BJ (cell line): ENCODE measurements around the gene SLC30A7. TPM values are rescaled to one million over a fixed set of nuclear protein-coding genes. Genes with fewer than 3 reads are reported as not detected.

Experiments used
- CTCF ChIA-PET: fragments of 350-600 bp; formaldehyde crosslinking; extraction: SDS; loops from one replicate; lab custom pipeline; 2021; ENCODE audit warnings: antibody characterized with exemption, inconsistent platforms; lab: Yijun Ruan, JAX
- POLR2A ChIA-PET: fragments of 300-600 bp; sonication (Branson Sonifier 250); formaldehyde crosslinking; extraction: SDS; loops from one replicate; lab custom pipeline; 2021; ENCODE audit warnings: antibody characterized with exemption; lab: Charles Lee
- DNase-seq: peaks from one replicate; pipeline ENCODE4 v3.0.0-alpha.2; 2011; ENCODE audit warnings: low read depth
- H3K27me3 ChIP-seq: 2 replicates; pipeline ENCODE4 v1.6.0; 2011; ENCODE audit warnings: low read length; ENCODE audit not compliant: control insufficient read depth, insufficient read depth
- H3K36me3 ChIP-seq: 2 replicates; pipeline ENCODE4 v1.5.1; 2011; ENCODE audit warnings: low read length; ENCODE audit not compliant: control insufficient read depth, insufficient read depth
- H3K4me3 ChIP-seq: 2 replicates; pipeline ENCODE4 v1.5.1; 2011; ENCODE audit warnings: low read depth, mild to moderate bottlenecking, control low read depth, low read length
- CTCF ChIP-seq: IDR thresholded peaks from 2 replicates; pipeline ENCODE4 v1.5.1; 2011; ENCODE audit warnings: low read depth, mild to moderate bottlenecking, control low read depth, inconsistent platforms, low read length, moderate library complexity; ENCODE audit not compliant: insufficient read depth
- polyA plus RNA-seq: library from polyadenylated mRNA; depleted of rRNA; stranded (reverse); fragments of >200 nt; gene quantifications from 2 replicates; pipeline ENCODE4 v1.2.3, GENCODE V29; 2011

SLC30A7 gene
- polyA plus RNA-seq, 1 experiment = 4.6 TPM

- no peak overlapping the region for H3K4me3 ChIP-seq
- DNase-seq = no peak
- no peaks in the 10 kb centered on the region for H3K27me3 ChIP-seq
- CTCF ChIA-PET = interaction anchor here (0.6 to 1.7 kb wide), 3 partner anchors 13 to 280 kb away, joined by 3 read pairs; no protein-coding TSS in a partner anchor
- no peaks in the 10 kb centered on the region for H3K36me3 ChIP-seq
- TF ChIP-seq CTCF = no peak
- POLR2A ChIA-PET = no interaction called here
Measured at GRCh38 chr1:100960098-100960497, 64.2 kb downstream of the SLC30A7 start.

GRCh38 chr1:100968621-100969020, 72.7 kb downstream of the SLC30A7 start:
- CTCF ChIA-PET = interaction anchor here (1.0 to 1.2 kb wide), 2 partner anchors 320 to 389 kb away, joined by 3 to 5 read pairs; no protein-coding TSS in a partner anchor

GRCh38 chr1:100969327-100969726, 73.4 kb downstream of the SLC30A7 start:
- DNase-seq = no peak
- H3K36me3 ChIP-seq = no peaks in the 10 kb centered on the region
- CTCF ChIA-PET = interaction anchor here (1.0 to 1.2 kb wide), 2 partner anchors 319 to 388 kb away, joined by 3 to 5 read pairs; no protein-coding TSS in a partner anchor
- no peaks in the 10 kb centered on the region for H3K27me3 ChIP-seq
- TF ChIP-seq CTCF = no peak
- POLR2A ChIA-PET = no interaction called here
- no peak overlapping the region for H3K4me3 ChIP-seq

More at GRCh38 chr1:100968621-100969020, 72.7 kb downstream of the SLC30A7 start:
- POLR2A ChIA-PET = no interaction called here
- Histone ChIP-seq H3K4me3 (no peak overlapping the region), H3K36me3 (no peaks in the 10 kb centered on the region), H3K27me3 (no peaks in the 10 kb centered on the region)
- TF ChIP-seq CTCF = no peak
- no peak for DNase-seq

GRCh38 chr1:100971021-100971420, 75.1 kb downstream of the SLC30A7 start:
- ChIA-PET CTCF (interaction anchor here (0.8 kb wide), 1 partner anchor 12 kb away, joined by 3 read pairs; no protein-coding TSS in a partner anchor), POLR2A (no interaction called here)
- no peaks in the 10 kb centered on the region for H3K27me3 ChIP-seq
- no peaks in the 10 kb centered on the region for H3K36me3 ChIP-seq
- no peak for TF ChIP-seq CTCF
- no peak for DNase-seq
- H3K4me3 ChIP-seq = no peak overlapping the region

GRCh38 chr1:100972185-100972584, 76.3 kb downstream of the SLC30A7 start:
- TF ChIP-seq CTCF = no peak
- Histone ChIP-seq H3K27me3 (no peaks in the 10 kb centered on the region), H3K4me3 (no peak overlapping the region), H3K36me3 (no peaks in the 10 kb centered on the region)
- POLR2A ChIA-PET = no interaction called here
- CTCF ChIA-PET = no interaction called here
- no peak for DNase-seq
